GM10248 (cell line): Measurements from ENCODE around the gene NFU1.

ENCODE experiments used
- CTCF ChIA-PET: fragments of 300-600 bp; sonication (Branson Sonifier 250); formaldehyde crosslinking; extraction: SDS; loops from one replicate; lab custom pipeline; 2021; ENCODE audit warnings: antibody characterized with exemption; lab: Yijun Ruan, JAX
- POLR2A ChIA-PET: fragments of 350-650 bp; sonication (Branson Sonifier 250); formaldehyde crosslinking; extraction: SDS; loops from one replicate; lab custom pipeline; 2020; ENCODE audit warnings: antibody characterized with exemption; lab: Yijun Ruan, JAX
- DNase-seq: peaks from one replicate; pipeline ENCODE4 v3.0.0; 2012; ENCODE audit errors: extremely low spot score
- TF ChIP-seq, protein P1 (sequence below): IDR thresholded peaks from 2 replicates; pipeline ENCODE4 v1.5.1; 2012; ENCODE audit warnings: mild to moderate bottlenecking, low read depth; ENCODE audit errors: extremely low read depth, missing control alignments, control extremely low read depth

Gene NFU1

DNA sequence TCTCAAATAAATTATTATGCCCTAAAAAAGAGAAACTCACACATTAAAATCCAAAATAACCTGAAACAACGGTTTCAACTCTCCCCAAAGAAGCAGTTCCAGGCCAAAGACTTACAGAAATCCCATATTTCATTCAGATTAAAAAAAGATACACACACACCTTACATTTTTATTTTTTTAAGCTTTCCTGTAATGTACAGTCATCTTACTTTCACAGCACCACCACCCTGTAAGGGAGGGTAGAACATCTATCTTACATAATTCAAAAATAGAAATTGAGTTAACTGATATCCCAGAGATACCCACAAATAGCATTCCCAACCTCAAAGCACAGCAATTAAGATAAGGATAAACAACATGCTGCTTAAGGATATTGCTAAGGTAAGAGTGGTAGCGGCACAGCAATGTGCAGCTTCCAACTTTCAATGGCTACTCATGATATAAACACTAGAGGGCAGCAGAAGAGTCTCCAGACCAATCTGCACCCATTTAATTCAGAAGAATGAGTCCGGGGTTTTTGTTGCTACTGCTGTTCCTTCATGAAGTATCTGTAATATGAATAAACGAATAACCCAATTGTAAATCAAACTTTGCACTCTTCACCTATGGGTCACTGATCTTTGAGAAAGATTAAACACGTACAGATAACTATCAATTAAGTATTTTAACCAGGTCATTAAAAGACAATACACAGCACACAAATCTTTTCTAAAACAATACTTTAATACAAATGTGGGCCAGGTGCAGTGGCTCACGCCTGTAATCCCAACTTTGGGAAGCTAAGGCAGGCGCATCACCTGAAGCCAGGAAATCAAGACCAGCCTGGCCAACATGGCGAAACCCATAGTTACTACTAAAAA, 61.5 kb downstream of the NFU1 start:
- TF ChIP-seq, protein P1, sequence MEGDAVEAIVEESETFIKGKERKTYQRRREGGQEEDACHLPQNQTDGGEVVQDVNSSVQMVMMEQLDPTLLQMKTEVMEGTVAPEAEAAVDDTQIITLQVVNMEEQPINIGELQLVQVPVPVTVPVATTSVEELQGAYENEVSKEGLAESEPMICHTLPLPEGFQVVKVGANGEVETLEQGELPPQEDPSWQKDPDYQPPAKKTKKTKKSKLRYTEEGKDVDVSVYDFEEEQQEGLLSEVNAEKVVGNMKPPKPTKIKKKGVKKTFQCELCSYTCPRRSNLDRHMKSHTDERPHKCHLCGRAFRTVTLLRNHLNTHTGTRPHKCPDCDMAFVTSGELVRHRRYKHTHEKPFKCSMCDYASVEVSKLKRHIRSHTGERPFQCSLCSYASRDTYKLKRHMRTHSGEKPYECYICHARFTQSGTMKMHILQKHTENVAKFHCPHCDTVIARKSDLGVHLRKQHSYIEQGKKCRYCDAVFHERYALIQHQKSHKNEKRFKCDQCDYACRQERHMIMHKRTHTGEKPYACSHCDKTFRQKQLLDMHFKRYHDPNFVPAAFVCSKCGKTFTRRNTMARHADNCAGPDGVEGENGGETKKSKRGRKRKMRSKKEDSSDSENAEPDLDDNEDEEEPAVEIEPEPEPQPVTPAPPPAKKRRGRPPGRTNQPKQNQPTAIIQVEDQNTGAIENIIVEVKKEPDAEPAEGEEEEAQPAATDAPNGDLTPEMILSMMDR, result peak; percentile 38
- DNase-seq, result peak; percentile 33
- CTCF ChIA-PET, result interaction anchor here (0.5 to 3.5 kb wide), 18 partner anchors 8 to 349 kb away, joined by 3 to 18 read pairs (median 4); partner anchors contain the start of gene GFPT1
- POLR2A ChIA-PET, result interaction anchor here (0.5 to 0.7 kb wide), 2 partner anchors 9 to 11 kb away, joined by 3 to 4 read pairs; no protein-coding TSS in a partner anchor

DNA sequence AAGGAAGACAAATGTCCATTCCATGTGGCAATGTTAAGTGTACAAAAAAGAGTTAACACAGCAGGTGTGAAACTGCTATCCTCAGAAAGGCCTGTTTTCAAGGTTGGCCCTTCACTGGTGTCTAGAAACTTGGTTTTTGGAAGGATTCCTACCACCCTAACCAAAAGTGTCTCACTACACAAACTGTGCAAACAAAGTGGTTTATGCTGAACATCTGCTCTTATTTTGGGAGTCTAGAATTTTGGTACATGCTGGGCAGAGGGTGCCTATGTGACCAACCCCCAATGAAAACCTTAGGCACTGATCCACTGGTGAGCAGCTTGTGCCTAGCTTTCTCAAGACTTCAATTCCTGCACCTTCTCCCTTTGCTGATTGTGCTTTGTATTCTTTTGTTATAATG, 64.5 kb downstream of the NFU1 start:
- TF ChIP-seq, protein P1, result no peak
- CTCF ChIA-PET, result interaction anchor here (1.0 to 1.6 kb wide), 3 partner anchors 13 to 15 kb away, joined by 4 to 5 read pairs (median 4); no protein-coding TSS in a partner anchor
- DNase-seq, result no peak
- POLR2A ChIA-PET, result no interaction called here

DNA sequence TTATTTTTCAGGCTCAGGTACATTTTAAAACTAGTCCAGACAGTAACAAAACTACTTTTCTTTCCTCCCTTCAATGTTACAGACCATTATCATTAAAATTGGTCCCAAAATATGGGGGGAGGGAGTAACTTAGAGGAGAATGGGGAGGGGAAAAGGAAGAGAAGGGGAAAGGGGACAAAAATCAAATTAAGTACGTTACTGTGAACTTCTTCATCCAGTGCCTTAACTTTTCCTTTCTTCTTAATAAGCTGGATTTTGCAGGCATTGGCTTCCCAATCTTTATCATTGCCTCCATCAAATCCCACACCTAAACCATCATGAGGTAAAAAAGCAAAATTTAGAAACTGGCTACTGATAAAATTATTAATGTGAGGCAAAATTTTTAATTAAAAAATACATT, 67.4 kb downstream of the NFU1 start:
- no peak for DNase-seq
- POLR2A ChIA-PET, result no interaction called here
- CTCF ChIA-PET, result interaction anchor here (1.4 to 1.7 kb wide), 3 partner anchors 9 to 15 kb away, joined by 3 to 5 read pairs (median 4); no protein-coding TSS in a partner anchor

DNA sequence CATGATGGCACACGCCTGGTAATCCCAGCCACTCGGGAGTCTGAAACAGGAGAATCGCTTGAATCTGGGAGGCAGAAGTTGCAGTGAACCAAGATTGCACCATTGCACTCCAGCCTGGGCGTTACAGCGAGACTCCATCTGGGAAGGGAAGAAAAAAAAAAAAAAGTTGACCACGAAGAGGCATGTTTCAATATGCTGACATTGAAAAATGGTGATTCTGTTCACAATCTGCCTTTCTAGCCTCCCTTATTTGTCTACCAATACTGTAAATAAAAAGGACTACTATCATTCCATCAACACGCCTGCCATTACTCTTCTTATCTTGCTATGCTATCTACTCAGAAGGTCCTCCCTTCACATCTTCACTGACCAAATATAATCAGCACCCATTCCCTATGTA, 68.6 kb downstream of the NFU1 start:
- no peak for DNase-seq
- TF ChIP-seq, protein P1, result no peak
- ChIA-PET POLR2A (no interaction called here), CTCF (no interaction called here)

More for the DNA sequence above, 67.4 kb downstream of the NFU1 start:
- TF ChIP-seq, protein P1, result no peak

DNA sequence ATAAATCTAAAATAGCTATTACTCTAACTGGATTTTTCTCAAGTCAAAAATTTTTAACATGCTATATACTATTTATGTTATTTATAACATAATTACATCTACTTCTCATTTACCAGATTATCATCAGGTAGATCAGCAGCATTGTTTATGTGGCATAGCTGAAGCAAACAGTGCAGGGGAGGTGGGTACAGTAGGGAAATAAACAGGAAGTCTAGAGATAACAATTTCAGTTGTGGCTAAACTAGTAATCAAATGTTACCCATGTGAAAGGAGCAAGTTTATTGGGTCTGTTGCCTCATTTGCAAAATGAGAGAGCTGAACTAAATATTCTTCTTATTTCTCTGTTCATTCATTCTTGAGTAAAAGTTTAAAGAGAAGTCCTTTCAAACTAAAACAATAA, 77.9 kb downstream of the NFU1 start:
- ChIA-PET CTCF (interaction anchor here (1.6 to 2.1 kb wide), 3 partner anchors 11 to 20 kb away, joined by 4 to 7 read pairs (median 4); no protein-coding TSS in a partner anchor), POLR2A (no interaction called here)
- DNase-seq, result no peak
- TF ChIP-seq, protein P1, result no peak

DNA sequence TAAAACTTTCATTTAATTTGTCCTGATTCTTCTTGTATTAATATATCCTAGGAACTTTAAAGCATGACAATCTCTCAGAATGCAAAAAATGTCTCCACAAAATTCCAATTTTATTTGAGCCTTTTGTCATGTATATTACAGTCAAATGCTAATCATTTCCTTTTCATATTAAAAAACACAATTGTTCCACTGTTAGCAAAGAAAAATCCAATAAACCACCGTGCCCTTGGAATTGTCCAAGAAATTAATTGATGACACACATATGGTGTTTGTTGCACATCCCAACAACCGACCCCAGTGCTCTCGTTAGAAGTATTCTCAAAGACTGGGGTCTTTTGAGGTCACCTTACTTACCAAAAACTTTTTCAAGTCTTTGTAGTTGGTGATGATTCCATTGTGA, 78.3 kb downstream of the NFU1 start:
- ChIA-PET CTCF (interaction anchor here (1.0 to 2.1 kb wide), 4 partner anchors 11 to 20 kb away, joined by 4 to 8 read pairs (median 6); no protein-coding TSS in a partner anchor), POLR2A (no interaction called here)
- TF ChIP-seq, protein P1, result no peak
- DNase-seq, result no peak
